Body of pancreas (tissue), 4 donors: ENCODE measurements around the gene RIC3.

Experiments
- POLR2A ChIP-seq, 3 donors: fragments of 450-650 bp; IDR thresholded peaks; one replicate each; pipeline ENCODE4 v1.6.1; 2016; ENCODE audit warnings: antibody characterized with exemption in 3 of 3, mild to moderate bottlenecking in 2 of 3
- TF ChIP-seq, protein P1 (sequence below), 7 experiments: fragments of 450-650 bp in 4 of 7; fragments of 200-600 bp in 3 of 7; sonication (generic) in 3 of 7; IDR thresholded peaks; one replicate each; pipeline ENCODE4 v1.5.1; 2016 to 2019; ENCODE audit warnings: antibody characterized with exemption in 7 of 7

DNA sequence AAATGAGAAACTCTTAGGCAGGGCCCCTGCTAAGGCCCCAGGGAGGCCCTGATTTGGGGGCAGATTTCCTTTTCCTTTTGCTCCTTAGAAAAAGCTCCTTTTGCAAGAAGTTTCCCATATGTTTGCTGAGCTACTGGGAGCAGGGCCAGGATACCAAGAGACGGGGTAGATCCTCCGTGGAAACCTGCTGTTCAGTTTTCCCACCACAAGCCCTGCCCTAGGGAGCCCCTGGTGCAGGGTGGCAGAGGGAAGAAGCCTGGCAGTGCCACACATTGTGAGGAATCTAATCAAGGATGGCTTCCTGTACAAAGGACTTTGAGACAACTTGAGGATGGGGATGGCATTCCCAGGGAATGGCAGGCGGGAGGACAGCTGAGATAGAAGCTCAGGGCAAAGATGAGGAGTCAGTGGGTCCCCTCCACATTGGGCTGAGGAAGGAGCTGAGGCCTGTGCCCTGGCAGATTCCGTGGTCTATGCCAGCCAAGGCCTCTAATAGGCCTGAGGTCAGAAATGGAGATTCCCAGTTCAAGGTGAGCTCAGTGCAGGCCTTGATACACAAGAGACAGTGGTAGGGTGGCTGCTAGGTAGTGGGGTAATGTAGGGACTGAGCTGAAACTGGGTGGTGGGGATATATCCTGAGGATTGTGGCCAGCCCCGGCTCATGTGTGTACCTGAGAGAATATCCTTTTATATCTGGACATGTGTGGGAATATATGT is 72.9 kb downstream of the RIC3 start:
- TF ChIP-seq, protein P1, sequence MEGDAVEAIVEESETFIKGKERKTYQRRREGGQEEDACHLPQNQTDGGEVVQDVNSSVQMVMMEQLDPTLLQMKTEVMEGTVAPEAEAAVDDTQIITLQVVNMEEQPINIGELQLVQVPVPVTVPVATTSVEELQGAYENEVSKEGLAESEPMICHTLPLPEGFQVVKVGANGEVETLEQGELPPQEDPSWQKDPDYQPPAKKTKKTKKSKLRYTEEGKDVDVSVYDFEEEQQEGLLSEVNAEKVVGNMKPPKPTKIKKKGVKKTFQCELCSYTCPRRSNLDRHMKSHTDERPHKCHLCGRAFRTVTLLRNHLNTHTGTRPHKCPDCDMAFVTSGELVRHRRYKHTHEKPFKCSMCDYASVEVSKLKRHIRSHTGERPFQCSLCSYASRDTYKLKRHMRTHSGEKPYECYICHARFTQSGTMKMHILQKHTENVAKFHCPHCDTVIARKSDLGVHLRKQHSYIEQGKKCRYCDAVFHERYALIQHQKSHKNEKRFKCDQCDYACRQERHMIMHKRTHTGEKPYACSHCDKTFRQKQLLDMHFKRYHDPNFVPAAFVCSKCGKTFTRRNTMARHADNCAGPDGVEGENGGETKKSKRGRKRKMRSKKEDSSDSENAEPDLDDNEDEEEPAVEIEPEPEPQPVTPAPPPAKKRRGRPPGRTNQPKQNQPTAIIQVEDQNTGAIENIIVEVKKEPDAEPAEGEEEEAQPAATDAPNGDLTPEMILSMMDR (IDR thresholded peaks at IDR 0.05): no peak
- TF ChIP-seq POLR2A (IDR thresholded peaks at IDR 0.05): no peak
